ENCODE results near the gene RARRES1. TPM values are rescaled to one million over a fixed set of nuclear protein-coding genes. Genes with fewer than 3 reads are reported as not detected.
"Not testable (repeated sequence)": the region's sequence is repeated elsewhere in the genome, so short reads cannot be mapped to it uniquely, and the experiment has no call there.

The RARRES1 gene
- total RNA-seq, 1 donor from 2014 or later, result 14.6 TPM

DNA sequence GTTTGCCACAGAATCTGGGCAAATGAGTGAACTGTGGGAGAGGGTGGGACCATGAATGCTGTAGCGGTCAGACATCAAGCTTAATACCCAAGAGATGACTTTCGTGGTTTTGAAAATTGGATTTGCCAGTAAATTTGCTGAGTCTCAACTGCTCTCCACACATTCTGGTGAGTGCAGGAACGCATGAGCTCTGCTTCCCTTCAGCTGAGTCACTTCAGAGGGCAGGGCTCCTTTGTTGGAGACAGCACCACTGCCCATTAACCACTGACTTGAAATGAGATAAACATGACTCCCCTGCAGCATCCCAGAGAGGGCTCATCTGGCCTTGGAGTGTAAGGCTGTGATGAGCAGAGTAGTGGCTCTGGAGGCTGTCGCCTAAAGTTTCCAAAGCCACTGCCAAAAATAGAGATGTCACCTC lies 22.6 kb downstream of the RARRES1 start:
- intact Hi-C loops (cut with micrococcal nuclease), result no loop called here
- no peak for DNase-seq
- ATAC-seq, result peak; percentile 45

DNA sequence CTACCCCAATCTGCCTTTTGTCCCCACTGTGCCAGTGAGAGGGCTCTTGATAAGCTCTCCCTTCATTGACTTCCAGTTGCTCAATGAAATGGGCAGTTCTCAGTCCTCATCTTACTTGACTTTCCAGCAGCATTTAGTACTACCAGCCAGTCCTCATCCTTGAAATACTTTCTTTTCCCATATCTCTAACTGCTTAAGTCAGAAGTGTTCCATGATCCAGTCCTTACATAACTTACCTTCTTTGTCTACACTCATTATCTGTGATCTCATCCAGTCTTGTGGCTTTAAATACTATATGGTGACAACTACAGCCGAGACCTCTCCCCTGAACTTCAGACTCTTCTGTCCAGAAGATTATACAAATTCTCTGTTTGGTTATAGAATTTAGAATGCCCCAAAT lies 28.7 kb downstream of the RARRES1 start:
- DNase-seq, result no peak
- ATAC-seq, result no peak
- intact Hi-C loops (cut with micrococcal nuclease), result no loop called here

DNA sequence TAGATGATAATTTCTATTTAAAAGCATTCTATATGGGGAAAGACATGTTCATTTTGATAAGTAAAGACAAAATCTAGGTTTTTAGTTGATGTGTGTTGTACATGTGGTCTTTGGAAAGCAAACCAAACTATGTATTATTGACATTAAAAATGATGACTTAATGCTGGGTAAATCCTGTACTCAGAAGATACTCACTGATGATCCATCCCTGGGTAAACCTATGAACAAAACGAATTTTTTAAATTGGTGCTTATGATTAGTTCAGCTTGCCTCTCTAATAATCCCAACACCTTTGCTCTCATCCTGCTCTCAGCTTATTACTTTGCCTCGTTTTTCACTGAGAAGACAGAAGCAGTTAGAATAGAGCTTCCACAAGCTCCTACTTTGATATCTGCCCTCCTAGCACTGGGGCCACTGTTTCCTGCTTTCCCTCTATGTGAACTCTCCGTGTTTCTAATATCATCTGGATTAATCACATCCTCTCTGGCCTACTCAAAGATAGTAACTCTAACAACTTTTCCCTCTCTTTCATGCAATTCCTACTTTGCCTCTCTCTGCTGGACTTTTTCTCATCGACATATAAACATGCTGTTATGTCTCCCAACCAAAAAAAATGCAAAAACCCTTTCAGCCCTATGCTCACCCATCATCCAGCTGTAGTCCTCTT lies 29.3 kb downstream of the RARRES1 start:
- ATAC-seq (no peak), DNase-seq (no peak)
- intact Hi-C loops (cut with micrococcal nuclease), result no loop called here

DNA sequence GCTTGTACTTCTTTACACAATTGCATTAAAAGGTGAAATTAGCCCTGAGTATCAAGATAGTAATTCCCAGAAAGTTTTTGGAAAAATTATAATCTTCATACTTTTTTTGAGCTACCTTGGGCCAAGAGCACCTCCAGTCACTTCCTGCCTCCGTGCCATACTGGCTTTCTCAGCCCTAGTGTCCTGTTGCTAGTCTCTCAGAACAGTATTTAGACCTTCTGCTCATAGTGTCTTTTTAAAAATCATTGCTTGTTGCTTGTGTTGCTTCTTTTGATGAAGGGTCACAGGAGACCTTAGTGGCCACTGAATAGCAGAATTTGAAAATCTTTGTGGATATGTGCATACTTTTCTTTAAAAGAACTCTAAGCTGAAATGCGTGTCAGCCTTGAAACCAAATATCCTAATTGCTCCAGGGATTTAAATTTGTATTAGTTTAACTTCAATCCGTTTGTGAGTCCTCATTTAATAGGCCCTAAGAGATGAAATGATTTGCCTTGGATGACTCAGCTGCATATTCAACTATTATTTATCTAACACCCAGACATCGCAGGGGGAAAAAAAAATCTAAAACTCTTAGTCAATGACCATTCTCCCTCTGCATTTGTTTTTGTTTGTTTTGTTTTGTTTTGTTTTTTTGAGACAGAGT lies 30.7 kb downstream of the RARRES1 start:
- intact Hi-C loops (cut with micrococcal nuclease), result no loop called here
- DNase-seq (no peak), ATAC-seq (no peak)

DNA sequence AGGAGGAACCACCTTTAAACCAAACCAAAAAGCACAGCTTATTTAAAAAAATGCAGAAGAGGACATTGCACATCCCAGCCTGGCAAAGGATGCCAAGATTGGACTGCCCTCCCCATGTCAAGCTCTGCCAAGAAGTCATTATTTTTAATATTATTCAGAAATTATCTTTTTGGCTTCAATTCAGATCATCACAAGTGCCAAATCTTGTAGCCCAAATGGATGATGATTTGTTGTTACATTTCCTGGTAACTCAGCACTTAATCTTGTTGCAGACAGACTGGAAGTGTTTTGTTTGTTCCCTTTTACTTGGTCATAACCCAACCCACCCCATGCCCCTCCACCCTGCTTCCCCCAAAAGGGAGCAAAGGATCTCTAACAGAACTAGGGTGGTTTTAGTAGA lies 31.7 kb downstream of the RARRES1 start:
- intact Hi-C loops (cut with micrococcal nuclease), result no loop called here
- DNase-seq (no peak), ATAC-seq (no peak)

DNA sequence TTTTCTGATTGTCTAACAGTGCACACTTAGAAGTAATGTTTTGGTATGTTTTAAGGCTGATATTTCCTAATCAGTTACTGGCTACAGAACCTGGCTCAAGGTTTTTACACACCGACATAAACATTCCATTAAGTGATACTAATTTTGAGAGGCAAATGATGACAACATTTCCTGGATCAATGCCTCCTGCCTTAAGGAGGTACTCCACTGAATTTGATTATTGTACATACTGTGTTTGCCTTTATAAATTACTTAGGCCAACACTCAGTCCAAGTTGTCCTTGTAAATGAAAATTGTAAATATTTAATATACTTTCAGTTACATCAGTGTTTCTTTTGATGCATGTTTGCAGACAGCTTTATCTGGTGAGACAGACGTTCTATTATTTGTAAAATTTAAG lies 35.6 kb downstream of the RARRES1 start:
- DNase-seq, result no peak
- intact Hi-C loops (cut with micrococcal nuclease), result no loop called here
- no peak for ATAC-seq

DNA sequence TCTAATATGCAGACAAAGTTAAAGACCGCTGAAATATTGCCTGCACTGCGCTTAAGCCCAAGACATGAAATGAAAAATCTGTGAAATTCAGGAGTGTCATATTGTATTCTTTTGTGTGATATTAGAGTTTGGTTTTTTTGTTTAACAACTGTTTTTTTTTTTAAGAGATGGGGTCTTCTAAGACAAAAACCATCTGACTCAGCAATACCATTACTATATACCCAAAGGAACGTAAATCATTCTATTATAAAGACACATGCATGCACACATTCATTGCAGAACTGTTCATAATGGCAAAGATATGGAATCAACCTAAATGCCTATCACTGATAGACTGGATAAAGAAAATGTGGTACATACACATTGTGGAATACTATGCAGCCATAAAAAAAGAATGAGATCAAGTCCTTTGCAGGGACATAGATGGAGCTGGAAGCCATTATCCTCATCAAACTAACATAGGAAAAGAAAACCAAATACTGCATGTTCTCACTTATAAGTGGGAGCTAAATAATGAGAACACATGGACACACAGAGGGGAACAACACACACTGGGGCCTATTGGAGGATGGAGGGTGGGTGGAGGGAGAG lies 38.3 kb downstream of the RARRES1 start:
- ATAC-seq; intact Hi-C loops (cut with micrococcal nuclease); DNase-seq: not testable (repeated sequence)

DNA sequence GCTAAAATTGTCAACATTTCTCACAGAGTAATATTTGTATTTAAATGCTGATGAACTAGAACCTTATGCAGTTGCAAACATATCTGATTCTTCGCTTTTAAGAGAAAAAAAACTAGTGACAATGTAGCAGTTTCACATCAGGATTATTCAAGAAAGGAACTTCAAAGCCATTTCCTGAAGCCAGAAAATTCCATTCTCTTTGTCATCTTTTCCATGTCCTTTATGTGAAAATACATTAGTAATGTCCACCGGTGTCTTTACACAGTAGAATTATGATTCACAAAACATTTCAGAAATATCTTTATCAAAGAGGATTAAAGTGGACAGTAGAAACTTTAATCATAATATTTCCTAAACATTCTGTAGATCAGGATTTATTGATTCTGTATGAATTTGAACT lies 47.1 kb downstream of the RARRES1 start:
- DNase-seq (no peak), ATAC-seq (no peak)
- intact Hi-C loops (cut with micrococcal nuclease), result no loop called here

DNA sequence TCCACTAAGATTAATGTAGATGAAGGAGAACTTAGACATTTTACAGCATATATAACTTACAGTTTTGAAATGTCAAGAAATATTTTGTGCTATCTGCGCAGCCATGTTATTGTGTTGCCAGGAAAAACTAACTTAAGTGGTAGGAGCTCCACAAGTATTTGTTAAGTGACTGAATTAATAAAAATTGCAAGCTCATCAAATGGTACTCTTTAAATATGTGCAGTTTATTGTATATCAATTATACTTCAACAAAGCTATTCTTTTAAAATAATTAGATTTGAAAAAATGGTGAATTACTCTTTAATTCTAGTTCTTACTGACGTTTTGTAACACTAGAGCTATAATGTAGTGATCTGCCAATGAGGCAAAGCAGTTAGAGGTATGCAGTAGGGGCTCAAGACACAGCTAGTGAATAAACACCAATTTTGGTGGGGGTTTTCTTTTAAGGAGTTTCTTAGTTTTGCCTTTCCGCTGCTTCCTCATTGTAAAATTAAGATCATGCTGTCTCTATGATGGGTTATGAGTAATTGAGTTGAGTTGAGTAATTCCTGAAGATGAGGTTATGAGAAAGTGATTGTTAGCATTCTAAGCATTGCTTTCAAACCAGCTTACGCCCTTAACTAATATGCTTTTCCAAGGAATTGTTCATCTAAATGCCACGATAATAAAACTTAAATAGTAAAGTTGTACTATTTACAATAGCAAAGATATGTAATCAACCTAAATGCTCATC lies 48.9 kb downstream of the RARRES1 start:
- intact Hi-C loops (cut with micrococcal nuclease), result no loop called here

DNA sequence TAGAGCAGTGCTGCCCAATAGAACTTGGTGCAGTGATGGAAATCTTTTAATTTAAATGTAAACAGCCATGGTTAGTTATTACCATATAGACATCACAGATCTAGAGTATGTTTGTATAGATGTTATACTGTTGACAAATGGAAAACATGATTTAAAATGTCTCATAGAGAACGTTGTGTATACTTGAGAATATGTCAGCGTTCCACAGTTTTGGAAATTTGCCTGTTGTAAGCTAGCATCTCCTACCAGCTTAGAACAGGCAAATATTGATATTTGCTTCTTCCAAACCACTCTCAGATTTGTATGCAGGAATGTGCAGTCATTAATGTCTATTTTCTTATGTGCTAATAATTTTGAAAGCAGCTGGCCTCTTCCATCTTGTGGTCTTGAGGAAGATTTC lies 51.4 kb downstream of the RARRES1 start:
- intact Hi-C loops (cut with micrococcal nuclease), result no loop called here
- no peak for DNase-seq
- ATAC-seq, result no peak

More for the DNA sequence above, 48.9 kb downstream of the RARRES1 start:
- ATAC-seq, result no peak
- DNase-seq, result no peak

DNA sequence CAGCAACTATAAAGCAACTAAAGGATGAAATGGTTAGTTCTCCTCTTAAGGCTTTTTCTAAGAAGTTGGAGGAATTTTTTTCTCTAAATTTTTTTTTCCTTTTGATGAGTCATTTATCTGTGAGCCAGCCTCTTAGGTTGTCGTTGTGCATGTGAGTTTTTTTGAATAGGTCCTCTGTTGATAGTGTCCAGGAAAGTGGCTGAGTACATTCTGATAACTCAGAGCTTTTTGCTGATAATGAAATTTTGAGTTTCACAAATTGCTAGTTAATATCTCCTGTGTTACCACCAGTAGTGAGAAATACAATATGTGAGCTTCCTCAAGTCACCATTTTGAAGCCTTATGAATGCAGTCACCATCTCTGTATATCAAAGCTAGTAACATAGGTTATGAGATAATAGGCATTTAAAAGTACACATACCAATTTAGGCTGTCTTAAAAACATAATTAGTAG lies 52.7 kb downstream of the RARRES1 start:
- ATAC-seq, result no peak
- no peak for DNase-seq
- intact Hi-C loops (cut with micrococcal nuclease), result no loop called here

DNA sequence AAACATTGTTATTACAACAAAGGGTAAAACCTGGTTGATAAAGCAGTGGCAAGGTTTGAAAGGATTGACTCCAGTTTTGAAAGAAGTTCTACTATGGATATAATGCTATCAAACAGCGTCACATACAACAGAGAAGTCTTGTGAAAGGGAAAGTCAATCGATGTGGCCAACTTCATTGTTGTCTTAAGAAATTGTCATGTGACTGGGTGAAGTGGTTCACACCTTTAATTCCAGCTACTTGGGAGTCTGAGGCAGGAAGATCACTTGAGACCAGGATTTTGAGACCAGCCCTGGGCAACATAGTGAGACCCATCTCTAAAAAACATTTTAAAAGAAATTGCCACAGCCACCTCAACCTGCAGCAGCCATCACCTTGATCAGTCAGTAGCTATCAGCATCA lies 53.6 kb downstream of the RARRES1 start:
- DNase-seq (no peak), ATAC-seq (no peak)
- intact Hi-C loops (cut with micrococcal nuclease), result no loop called here

DNA sequence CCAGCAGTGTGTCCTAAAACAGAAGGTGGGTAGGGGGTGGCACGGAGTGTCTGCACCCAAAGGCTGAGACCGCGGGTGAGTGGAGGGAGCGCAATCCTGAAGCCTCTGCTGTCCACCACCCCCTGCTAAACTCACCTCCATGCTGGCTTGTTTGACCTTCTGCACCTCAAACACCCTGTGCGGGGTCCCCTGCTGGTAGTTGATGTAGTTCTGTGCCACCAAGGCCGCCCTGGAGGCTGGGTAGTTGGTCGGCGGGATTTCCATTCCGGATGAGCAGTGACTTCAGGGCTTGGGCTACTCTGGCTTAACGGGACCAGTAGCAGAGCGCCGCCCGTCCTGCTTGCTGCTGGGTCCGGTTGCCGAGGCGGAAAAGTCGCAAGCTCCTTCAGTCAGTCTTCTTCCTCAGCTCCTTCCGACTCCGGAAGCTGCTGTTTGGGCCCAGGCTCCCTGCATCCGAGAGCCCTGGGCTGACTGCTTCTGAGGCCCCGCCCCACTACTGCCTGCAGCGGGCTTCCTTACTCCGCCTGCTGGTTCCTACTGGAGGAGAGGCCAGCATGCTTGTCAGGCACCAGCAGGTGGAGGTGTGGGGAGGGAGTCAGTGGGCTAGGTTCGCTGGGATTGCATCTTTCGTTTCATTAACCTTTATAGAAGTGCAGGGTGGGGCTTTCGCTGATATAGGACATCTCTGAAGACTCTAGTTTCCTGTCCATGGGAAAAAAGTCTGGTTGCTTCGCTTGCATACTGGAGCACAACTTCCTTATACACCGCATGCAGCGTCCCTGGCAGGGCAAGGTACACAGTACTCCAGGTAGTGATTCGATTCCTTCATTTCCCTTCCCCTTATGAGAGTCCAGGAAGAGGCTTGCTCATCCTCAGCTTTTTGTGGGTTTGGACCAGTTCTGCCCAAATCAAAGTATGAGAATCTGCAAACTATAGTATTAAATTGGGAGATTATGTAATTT lies 59.8 kb downstream of the RARRES1 start, which contains the start of gene LXN:
TSS of gene LXN (minus strand) at position 434 of the 962 bp plus-strand sequence. CDS start at position 264, 170 bp downstream.
- intact Hi-C loops (cut with micrococcal nuclease), result no loop called here
- ATAC-seq, result peak; percentile 100
- DNase-seq, result peak; percentile 87

DNA sequence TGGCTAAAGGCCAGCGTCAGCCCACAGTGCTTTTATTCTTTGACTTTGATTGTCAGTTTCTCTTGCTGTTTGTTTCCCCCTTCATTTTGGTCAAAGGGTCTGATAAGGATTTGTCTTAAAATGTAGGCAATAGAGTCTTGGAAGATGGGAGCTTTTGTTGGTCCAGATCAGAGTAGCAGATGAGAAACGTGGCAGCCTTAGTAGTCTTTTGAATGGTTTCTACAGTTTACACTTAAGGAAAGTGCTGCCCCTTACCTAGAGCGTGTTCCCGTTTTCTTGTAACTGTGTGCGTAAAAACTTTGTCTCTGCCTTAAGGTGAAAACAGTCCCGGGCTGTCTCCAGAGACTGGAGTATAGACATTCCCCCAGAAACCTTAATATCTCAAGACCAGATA lies 60.4 kb downstream of the RARRES1 start:
- ATAC-seq (peak; percentile 10), DNase-seq (no peak)
- intact Hi-C loops (cut with micrococcal nuclease), result no loop called here

DNA sequence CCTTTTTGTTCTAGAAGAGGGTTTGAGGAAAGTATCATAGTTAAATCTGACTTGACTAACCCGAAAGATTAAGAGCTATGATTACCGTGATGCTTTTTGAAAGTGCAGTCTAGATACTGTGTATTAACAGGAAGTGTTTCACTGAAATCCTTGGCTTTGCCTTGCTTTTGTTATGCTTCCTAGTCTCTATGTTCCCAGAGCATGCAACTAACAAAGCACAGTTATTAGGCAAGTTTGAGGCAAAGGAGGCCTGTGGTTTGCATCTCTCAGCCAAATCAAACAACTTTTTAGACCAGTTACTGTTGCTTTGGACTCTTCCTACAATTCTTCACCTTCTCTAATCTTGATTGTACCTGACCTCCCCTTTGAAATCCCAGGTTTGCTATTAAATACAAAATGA lies 63.8 kb downstream of the RARRES1 start:
- ATAC-seq (no peak), DNase-seq (no peak)
- intact Hi-C loops (cut with micrococcal nuclease), result no loop called here

DNA sequence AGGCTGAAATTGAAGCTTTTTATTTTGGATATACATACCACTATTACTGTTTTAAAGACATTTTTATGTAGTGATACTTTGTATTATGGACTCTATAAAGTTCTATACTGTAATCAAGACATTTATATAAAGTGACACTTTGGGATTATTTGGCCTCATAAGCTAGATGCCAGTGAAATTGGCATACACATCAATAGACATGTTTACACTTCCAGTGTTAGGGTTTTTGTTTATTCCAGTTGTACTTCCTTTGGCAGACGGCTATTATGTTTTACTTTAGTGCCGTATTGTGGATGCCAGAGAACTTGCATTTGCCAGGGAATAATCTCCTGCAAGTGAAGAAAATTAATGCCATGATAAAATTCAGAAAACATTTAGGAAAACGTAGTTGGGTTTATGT lies 65.8 kb downstream of the RARRES1 start:
- intact Hi-C loops (cut with micrococcal nuclease), result no loop called here
- no peak for ATAC-seq
- no peak for DNase-seq

DNA sequence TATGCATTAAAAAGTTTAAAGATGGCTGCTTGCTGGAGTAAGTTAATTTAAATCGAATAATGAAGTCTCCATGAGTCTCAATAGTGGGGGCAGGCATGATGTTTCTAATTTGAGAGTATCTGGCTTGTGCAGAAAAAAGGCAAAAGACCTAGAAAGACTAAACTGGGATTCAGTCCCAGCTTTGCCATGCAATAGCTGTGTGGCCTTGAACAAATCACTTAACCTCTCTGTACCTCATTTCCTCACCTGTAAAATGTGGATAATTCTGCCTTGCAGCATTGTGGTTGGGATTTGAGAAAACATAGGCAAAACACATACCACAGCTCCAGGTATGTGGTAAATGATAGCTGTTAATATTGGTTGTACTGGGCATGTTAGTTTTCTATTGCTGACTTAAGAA lies 68.4 kb downstream of the RARRES1 start:
- intact Hi-C loops (cut with micrococcal nuclease), result no loop called here
- no peak for DNase-seq
- no peak for ATAC-seq

DNA sequence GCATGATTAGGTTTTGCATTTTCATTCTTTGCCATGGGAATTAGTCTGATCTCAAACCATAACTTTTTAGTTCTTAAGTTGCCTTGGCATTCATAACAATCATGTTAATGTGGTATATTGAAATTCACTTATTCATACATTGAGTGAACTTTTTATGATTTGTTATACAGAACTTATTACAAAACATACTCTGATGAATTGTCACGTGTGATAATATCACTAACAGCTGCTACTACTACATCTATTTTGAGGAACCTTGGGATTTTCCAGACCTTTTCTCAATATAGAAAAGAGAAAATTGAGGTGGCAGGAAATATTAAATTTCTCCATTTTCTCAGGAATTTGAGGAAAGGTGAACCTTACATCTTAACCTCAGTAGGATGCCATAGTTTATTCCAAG lies 69.0 kb downstream of the RARRES1 start:
- no peak for DNase-seq
- intact Hi-C loops (cut with micrococcal nuclease), result no loop called here
- ATAC-seq, result no peak

DNA sequence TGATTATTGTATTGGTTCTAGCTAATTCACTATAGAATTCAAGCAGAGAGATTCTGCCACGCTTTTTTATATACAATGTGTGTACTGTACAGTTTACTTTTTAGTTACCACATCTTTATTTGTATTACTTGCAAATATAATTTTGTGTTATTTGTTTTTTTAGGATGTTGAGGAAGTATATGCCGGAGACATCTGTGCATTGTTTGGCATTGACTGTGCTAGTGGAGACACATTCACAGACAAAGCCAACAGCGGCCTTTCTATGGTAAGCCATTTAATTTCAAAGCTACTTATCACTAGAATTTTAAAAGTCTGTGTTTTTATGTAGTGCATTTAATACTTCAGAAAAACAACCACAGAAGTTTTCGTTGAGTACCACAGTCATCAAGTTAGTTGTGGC lies 71.5 kb downstream of the RARRES1 start:
- intact Hi-C loops (cut with micrococcal nuclease), result no loop called here
- no peak for DNase-seq
- ATAC-seq, result no peak

Measured in left ventricle myocardium superior (tissue), 1 donor.